ENCODE results near the gene SYTL1.

SYTL1 gene

GRCh38 chr1:27348861-27349783 lies 7.3 kb downstream of the SYTL1 start:
- DNase-seq = peak in 1 of 2 donors; percentile 51

DNA sequence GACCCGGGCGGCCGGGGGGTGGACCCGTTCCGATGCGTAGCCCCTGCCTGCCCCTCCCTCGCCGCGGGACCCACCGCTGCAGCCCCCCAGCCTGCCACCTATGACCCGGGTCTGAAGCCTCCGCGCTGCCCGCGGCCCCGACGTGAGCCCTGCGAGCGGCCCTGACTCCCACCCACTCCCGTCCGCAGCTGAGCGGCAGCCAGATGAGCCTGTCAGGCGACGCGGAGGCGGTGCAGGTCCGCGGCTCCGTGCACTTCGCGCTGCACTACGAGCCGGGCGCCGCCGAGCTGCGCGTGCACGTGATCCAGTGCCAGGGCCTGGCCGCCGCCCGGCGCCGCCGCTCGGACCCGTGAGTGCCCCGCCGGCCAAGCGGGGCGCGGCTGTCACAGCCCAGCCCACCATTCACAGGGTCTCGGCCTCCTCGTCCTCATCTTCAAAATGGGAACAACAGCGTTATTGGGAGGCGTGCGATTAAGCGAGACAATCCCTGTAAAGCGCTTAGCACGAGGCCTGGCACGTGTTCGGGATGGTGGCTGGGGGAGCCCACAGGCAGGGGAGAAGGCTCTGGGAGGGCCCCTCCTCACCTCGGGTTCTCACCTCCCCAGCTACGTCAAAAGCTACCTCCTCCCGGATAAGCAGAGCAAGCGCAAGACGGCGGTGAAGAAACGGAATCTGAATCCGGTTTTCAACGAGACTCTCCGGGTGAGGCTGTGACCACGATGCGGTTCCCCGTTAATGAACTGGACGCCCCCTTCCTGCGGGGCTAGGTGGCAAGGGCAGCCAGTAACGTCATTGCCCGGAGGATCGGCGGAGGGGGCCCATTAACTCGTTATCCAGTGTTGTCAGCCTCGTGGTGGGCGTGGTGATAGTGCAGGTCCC lies 8.2 kb downstream of the SYTL1 start:
- DNase-seq = no peak

DNA sequence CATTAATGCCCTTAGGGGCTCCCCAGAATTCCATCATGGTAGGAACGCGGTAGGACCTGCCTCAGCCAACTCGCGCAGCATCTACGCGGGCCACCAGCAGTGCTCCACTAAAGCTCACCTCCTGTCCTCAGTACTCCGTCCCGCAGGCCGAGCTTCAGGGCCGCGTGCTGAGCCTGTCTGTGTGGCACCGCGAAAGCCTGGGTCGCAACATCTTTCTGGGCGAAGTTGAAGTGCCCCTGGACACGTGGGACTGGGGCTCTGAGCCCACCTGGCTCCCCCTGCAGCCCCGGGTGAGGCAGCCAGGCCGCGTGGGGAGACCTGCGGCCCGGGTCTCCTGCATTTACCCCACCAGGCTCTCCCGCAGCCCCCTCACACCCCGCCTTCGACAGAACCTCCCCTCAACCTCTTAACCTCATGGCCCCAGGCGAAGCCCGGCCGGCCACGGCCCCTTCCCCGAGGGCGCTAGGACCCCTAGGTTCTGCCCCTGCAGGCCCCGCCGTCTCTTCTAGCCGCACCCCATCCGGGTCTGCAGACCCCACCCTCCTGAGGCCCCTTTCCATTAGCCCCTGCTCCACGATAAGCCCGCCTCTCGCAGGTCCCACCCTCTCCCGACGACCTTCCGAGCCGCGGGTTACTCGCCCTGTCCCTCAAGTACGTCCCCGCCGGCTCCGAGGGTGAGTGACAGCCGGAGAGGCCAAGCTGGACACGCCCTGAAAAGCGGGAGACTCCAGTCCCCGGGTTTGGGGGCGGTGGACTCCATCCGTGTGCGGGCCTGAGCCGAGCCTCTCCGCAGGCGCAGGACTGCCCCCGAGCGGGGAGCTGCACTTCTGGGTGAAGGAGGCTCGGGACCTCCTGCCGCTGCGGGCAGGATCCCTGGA lies 9.1 kb downstream of the SYTL1 start:
- DNase-seq = no peak

GRCh38 chr1:27351541-27352107 lies 9.8 kb downstream of the SYTL1 start:
- DNase-seq = no peak

DNA sequence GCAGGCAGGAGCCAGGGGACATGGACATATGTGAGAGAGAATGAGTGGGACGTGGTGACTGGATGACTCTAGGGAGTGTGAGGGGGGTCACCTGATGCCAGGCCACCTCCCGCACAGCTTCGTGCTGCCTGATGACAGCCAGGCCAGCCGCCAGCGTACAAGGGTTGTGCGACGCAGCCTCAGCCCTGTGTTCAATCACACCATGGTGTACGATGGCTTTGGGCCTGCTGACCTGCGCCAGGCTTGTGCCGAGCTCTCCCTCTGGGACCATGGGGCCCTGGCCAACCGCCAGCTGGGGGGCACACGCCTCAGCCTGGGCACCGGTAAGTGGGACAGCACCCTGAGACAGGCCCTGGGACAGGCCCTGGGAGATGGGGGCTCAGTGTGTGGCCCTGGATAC lies 11.3 kb downstream of the SYTL1 start:
- DNase-seq = no peak

GRCh38 chr1:27353629-27354028 lies 11.8 kb downstream of the SYTL1 start:
- no peak for DNase-seq

GRCh38 chr1:27355683-27356082 lies 13.9 kb downstream of the SYTL1 start:
- no peak for DNase-seq

DNA sequence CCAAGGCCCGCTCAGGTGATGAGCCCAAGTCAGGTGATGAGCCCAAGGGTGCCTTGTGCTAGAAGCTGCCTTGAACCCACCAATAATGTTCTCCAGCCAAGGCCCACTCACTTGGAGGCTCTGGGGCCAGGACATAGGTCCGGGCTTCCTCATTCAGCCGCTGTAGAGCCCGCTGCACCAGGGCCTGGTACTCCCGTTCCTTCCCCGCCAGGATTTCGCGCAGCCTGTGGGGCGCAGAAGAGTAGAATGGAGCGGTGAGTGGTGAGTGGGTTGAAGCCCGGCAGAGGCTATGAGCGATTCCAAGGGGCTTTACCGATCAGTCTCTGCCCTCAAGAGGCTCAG lies 14.4 kb downstream of the SYTL1 start:
- DNase-seq = no peak

DNA sequence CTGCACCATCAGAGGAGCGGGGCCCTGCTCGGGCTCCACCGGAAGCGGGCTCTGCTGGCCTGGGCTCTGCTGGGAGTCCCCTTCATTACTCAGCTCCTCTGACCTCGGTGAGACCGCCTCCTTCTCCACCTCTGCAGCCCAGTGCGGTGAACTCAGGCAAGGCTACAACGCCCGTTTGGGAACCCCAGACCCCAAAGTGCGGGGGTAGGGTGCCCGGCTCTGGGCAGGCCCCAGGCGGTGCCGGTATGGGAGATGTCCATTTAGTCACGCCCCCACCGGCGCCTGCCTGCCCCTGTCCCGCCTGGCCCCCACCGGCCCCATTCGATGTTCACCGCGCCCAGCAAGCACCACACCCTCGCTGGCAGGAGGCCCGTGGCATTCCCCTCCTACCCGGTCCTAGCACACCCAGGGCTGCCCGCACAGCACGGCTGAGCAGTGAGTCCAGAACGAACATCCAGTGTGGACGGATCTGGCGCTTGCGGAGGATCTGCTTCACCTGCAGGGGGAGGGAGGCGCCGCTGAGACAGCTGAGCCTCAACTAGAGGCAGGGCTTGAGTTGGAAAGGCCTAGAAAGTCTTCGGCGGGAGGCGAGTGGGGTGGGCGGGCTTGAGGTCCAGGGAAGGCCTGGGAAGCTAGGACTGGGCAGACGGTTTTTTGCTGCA lies 14.9 kb downstream of the SYTL1 start:
- DNase-seq = peak; percentile 10 to 61

GRCh38 chr1:27357281-27358037 lies 15.6 kb downstream of the SYTL1 start:
- DNase-seq = peak; percentile 81 to 87

- no peak for DNase-seq
Measured at GRCh38 chr1:27358038-27358927, 16.5 kb downstream of the SYTL1 start.

DNA sequence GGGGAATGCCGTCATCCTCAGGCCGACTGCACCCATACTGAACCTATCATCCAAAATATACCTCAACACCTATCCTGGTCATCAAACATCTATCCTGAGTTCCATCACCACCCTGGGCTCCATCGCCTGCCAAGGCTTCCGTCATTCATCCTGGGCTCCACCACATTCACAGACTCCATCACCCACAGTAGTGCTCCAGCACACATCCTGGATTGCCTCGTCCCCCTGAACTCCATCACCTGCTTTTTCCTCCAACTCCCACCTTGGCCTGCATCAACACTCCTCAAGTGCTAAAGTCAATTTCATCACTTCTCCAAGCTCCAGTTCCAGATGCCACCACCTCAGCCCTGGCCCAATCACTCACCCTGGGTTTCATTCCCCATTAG lies 17.1 kb downstream of the SYTL1 start:
- no peak for DNase-seq

DNA sequence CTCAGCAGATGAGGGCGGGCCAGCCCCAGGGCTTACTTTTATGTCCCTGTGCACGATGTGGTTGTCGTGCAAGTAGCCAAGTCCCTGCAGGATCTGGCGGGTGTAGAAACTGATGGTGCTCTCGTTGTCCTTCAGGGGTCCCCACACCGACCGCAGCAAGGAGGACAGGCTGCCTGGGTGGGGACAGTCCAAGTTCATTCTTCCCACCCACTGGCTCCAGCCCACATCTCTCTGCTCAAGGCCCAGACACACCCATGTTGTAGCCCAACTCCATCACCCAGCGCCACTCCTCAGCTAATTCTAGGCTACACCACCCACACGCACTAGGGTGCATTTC lies 18.0 kb downstream of the SYTL1 start:
- no peak for DNase-seq

DNA sequence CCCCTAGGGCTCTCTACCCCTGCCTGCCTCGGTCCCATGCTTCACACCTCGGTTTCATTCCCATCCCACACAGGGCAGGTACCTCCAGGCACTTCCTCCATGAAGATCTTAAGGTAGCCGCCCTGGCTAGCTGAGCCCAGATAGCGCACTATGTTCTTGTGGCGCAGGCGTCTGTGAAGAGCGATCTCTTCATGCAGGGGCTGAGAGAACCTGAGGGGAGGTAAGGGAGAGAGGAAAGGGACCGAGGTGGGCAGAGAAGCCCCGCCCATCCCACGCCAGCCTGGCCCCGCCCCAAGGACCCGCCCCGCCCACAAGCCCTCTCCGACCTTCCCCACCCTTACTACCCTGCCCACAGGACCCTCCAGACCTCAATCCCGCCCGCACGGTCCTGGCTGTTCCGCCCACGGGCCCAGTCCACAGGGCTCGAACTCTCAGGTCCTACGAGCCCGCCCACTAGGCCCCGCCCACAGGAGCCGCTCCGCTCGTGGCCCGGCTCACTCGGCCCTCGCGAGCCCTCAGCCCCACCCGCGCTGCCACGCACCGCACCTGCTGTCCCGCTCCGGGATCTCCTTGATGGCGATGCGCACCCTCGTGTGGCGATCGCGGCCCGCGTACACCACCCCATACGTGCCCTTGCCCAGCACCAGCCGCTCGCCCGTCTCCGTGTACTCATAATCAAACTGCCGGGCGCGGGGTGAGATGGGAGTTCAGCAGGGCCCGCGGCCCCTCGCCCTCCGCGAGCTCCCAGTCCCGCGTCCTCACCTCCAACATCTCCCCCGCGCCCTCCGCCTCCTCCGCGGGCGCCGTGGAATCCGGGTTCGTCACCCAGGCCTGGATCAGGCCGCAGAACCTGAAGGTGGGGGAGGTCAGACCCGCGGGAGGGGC lies 18.6 kb downstream of the SYTL1 start:
- peak; percentile 39 to 72 for DNase-seq

GRCh38 chr1:27361044-27361402 lies 19.2 kb downstream of the SYTL1 start:
- no peak for DNase-seq

DNA sequence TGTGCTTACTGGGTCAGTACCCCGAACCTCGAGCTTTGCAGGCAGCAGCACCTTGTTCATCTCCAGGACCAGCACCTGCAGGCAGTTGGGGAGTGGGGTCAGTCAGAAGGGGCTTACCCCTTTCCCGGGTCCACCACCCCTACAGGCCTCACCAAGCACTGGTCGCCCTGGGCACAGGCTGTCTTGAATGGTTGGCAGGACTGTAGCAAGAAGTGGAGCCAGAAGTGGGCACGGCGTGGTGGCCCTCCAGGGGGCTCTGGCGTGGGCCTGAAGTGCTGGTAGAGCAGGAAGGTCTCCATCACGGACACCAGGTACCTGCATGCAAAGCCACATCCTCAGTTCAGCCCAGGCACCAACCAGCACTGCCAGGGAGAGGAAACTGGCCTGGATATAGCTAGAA lies 19.7 kb downstream of the SYTL1 start:
- no peak for DNase-seq

GRCh38 chr1:27363766-27364695 lies 22.2 kb downstream of the SYTL1 start:
- DNase-seq = no peak

DNA sequence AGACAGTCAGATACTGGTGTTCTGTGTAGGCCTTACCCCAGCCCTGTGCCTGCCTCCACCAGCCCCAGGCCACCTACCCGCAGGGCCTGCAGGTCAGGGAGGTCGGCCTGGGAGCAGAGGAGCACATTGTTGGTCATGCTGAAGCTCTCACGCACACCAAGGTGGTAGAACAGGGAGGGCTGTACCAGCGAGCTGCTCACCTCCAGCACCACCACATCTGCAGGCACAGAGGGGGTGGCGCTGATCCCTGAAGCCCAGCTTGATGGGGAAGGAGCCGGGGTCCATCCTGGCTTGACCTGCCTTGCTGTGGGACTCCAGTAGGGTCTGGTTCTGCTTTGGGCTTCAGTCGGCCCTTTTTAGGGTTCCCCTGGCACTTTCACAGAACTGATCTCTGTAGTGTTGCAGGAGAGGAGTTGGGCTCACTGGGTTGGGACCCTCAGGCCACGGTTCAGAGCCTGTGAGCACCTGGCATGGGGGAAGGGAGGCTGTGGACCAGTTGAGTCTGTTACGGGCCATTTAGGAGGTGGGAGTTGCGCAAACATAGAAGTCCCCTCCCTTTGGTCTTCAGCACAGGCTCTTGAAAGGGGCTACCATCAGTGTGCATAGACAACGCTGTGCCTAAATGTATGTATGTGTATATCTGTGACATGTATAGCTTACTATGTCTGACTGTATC lies 23.0 kb downstream of the SYTL1 start:
- DNase-seq = no peak
